Fibroblast of pulmonary artery (primary cell): ENCODE data around the gene FNDC10.

Experiments used
- DNase-seq: peaks from one replicate; pipeline ENCODE4 v3.0.0-alpha.2; 2010; ENCODE audit warnings: low read depth
- H3K4me3 ChIP-seq: replicated peaks from 2 replicates; pipeline ENCODE4 v1.5.1; 2011; ENCODE audit warnings: low read depth, mild to moderate bottlenecking, control low read depth, low read length, moderate library complexity
- CTCF ChIP-seq: IDR thresholded peaks from 2 replicates; pipeline ENCODE4 v1.5.1; 2011; ENCODE audit warnings: mild to moderate bottlenecking, control low read depth, low read length, inconsistent platforms; ENCODE audit errors: missing control alignments

The FNDC10 gene

GRCh38 chr1:1623631-1624442, 23.9 kb upstream of the FNDC10 start:
- no peak for DNase-seq
- no peak overlapping the region for H3K4me3 ChIP-seq
- no peak for TF ChIP-seq CTCF

- DNase-seq, result no peak
- no peak overlapping the region for H3K4me3 ChIP-seq
- TF ChIP-seq CTCF, result no peak
Observed at GRCh38 chr1:1623181-1623630, 23.3 kb upstream of the FNDC10 start.

GRCh38 chr1:1622788-1623094, 22.8 kb upstream of the FNDC10 start:
- DNase-seq, result no peak
- no peak overlapping the region for H3K4me3 ChIP-seq
- no peak for TF ChIP-seq CTCF

GRCh38 chr1:1622010-1622787, 22.3 kb upstream of the FNDC10 start:
- no peak for DNase-seq
- H3K4me3 ChIP-seq, result no peak overlapping the region
- no peak for TF ChIP-seq CTCF

- H3K4me3 ChIP-seq, result no peak overlapping the region
- no peak for TF ChIP-seq CTCF
- DNase-seq, result no peak
Observed at GRCh38 chr1:1621173-1622009, 21.5 kb upstream of the FNDC10 start.

- TF ChIP-seq CTCF, result no peak
- DNase-seq, result no peak
- no peak overlapping the region for H3K4me3 ChIP-seq
Observed at GRCh38 chr1:1620433-1621139, 20.7 kb upstream of the FNDC10 start.
